Caco-2 (cell line): ENCODE measurements around the gene LYRM9. TPM values are rescaled to one million over a fixed set of nuclear protein-coding genes. Genes with fewer than 3 reads are reported as not detected.

Experiments
- BruUV-seq: library from RNA; stranded (reverse); fragments of 400-500 nt; replicated peaks from 2 replicates; lab custom pipeline; 2021; lab: Mats Ljungman, UMichigan
- CTCF ChIA-PET: fragments of 300-600 bp; sonication (Branson Sonifier 250); formaldehyde crosslinking; loops from one replicate; lab custom pipeline; 2022; ENCODE audit warnings: antibody characterized with exemption; lab: Charles Lee
- POLR2A ChIA-PET: fragments of 300-600 bp; sonication (Branson Sonifier 250); formaldehyde crosslinking; loops from one replicate; lab custom pipeline; 2022; ENCODE audit warnings: antibody characterized with exemption; lab: Charles Lee
- DNase-seq, 2 experiments: peaks; one replicate each; pipeline versions ENCODE4 v3.0.0 to v3.0.0-alpha.2; 2020 to 2022
- H3K27me3 ChIP-seq: replicated peaks from 2 replicates; pipeline ENCODE4 v1.6.0; 2011; ENCODE audit warnings: low read length; ENCODE audit not compliant: control insufficient read depth, insufficient read depth
- H3K36me3 ChIP-seq: 2 replicates; pipeline ENCODE4 v1.5.1; 2011; ENCODE audit warnings: low read length; ENCODE audit not compliant: control insufficient read depth, insufficient read depth
- H3K4me1 ChIP-seq: fragments of 250-450 bp; sonication (Bioruptor Pico); 2 replicates; pipeline ENCODE4 v1.5.1; 2020; ENCODE audit warnings: mild to moderate bottlenecking
- H3K4me3 ChIP-seq: 2 replicates; pipeline ENCODE4 v1.5.1; 2011; ENCODE audit warnings: low read depth, mild to moderate bottlenecking, control low read depth, low read length
- H3K9me3 ChIP-seq: fragments of 250-450 bp; sonication (Bioruptor Pico); 2 replicates; pipeline ENCODE4 v1.5.1; 2020; ENCODE audit warnings: mild to moderate bottlenecking, moderate library complexity
- H3K27ac Mint-ChIP-seq: one replicate; pipeline ENCODE4 v1.8.0; 2022; ENCODE audit warnings: mixed read lengths; ENCODE audit not compliant: unreplicated experiment
- H3K27me3 Mint-ChIP-seq: one replicate; pipeline ENCODE4 v1.8.0; 2022; ENCODE audit warnings: mixed read lengths; ENCODE audit not compliant: insufficient read depth, unreplicated experiment
- H3K36me3 Mint-ChIP-seq: one replicate; pipeline ENCODE4 v1.8.0; 2022; ENCODE audit warnings: mild to moderate bottlenecking, mixed read lengths; ENCODE audit not compliant: insufficient read depth, unreplicated experiment
- H3K4me1 Mint-ChIP-seq: one replicate; pipeline ENCODE4 v1.8.0; 2022; ENCODE audit warnings: low read depth, mixed read lengths; ENCODE audit not compliant: unreplicated experiment
- H3K4me3 Mint-ChIP-seq: one replicate; pipeline ENCODE4 v1.8.0; 2022; ENCODE audit warnings: mild to moderate bottlenecking, moderate library complexity, mixed read lengths; ENCODE audit not compliant: unreplicated experiment
- H3K9me3 Mint-ChIP-seq: one replicate; pipeline ENCODE4 v1.8.0; 2022; ENCODE audit warnings: mixed read lengths; ENCODE audit not compliant: unreplicated experiment
- CTCF ChIP-seq, 2 experiments: fragments of 200-600 bp in 1 of 2; IDR thresholded peaks; 1 replicate in 1 of 2; 2 replicates in 1 of 2; pipeline versions ENCODE4 v1.5.1 to v1.8.0; 2011 to 2022; ENCODE audit warnings: antibody characterized with exemption in 1 of 2, control low read depth in 1 of 2, inconsistent platforms in 1 of 2, low read depth in 1 of 2, low read length in 1 of 2, mild to moderate bottlenecking in 1 of 2, moderate library complexity in 1 of 2; ENCODE audit not compliant: insufficient read depth in 1 of 2, severe bottlenecking in 1 of 2, unreplicated experiment in 1 of 2
- intact Hi-C: fragments of 100-400 bp; cut with micrococcal nuclease; formaldehyde crosslinking; loops from one replicate; pipeline ENCODE4 v1.10.0; 2022; ENCODE audit not compliant: unreplicated experiment
- total RNA-seq: library from RNA; stranded (reverse); gene quantifications from 2 replicates; pipeline ENCODE4 v1.2.3, GENCODE V29; 2022

LYRM9 gene
- total RNA-seq, 1 experiment from 2014 or later = 29.1 TPM

GRCh38 chr17:27937025-27937546 is 43.9 kb upstream of the LYRM9 start:
- Histone ChIP-seq H3K9me3 (peaks cover 34% of the 10 kb centered on the region), H3K4me3 (no peak overlapping the region), H3K36me3 (no peaks in the 10 kb centered on the region), H3K4me1 (0 out of 2 replicates have a peak, but pooled peaks cover 7% of the 10 kb centered on the region), H3K27me3 (no peaks in the 10 kb centered on the region)
- H3K4me3 Mint-ChIP-seq = no peak overlapping the region
- CTCF ChIA-PET = no interaction called here
- TF ChIP-seq CTCF (IDR thresholded peaks at IDR 0.05; ENCODE audit: insufficient read depth in 1 of 2, low read depth in 1 of 2, low read length in 1 of 2, severe bottlenecking in 1 of 2, unreplicated experiment in 1 of 2) = no peak
- H3K4me1 Mint-ChIP-seq = peaks cover 6% of the 10 kb centered on the region
- intact Hi-C loops = no loop called here
- H3K27me3 Mint-ChIP-seq = peaks cover 3% of the 10 kb centered on the region
- no peak for DNase-seq
- no peak overlapping the region for H3K27ac Mint-ChIP-seq
- peaks cover 34% of the 10 kb centered on the region for H3K9me3 Mint-ChIP-seq
- BruUV-seq = no TSS peak
- POLR2A ChIA-PET = interaction anchor here (0.6 kb wide), 1 partner anchor 16 kb away, joined by 5 read pairs; no protein-coding TSS in a partner anchor
- no peaks in the 10 kb centered on the region for H3K36me3 Mint-ChIP-seq

GRCh38 chr17:27930000-27930399 is 36.8 kb upstream of the LYRM9 start:
- Mint-ChIP-seq H3K36me3 (no peaks in the 10 kb centered on the region), H3K4me3 (no peak overlapping the region), H3K27ac (peak overlapping the region; percentile 2), H3K4me1 (peaks cover 9% of the 10 kb centered on the region), H3K27me3 (peaks cover 3% of the 10 kb centered on the region), H3K9me3 (peaks cover 25% of the 10 kb centered on the region)
- Histone ChIP-seq H3K4me1 (peaks cover 15% of the 10 kb centered on the region), H3K4me3 (no peak overlapping the region), H3K27me3 (no peaks in the 10 kb centered on the region), H3K9me3 (peaks cover 20% of the 10 kb centered on the region), H3K36me3 (no peaks in the 10 kb centered on the region)
- POLR2A ChIA-PET = no interaction called here
- no TSS peak for BruUV-seq
- peak; percentile 65 to 67 for DNase-seq
- CTCF ChIA-PET = no interaction called here
- intact Hi-C loops = loop anchor here (2.0 to 10.0 kb wide), 2 partner anchors 57 to 65 kb away; no protein-coding TSS in a partner anchor
- no peak for TF ChIP-seq CTCF (IDR thresholded peaks at IDR 0.05; ENCODE audit: insufficient read depth in 1 of 2, low read depth in 1 of 2, low read length in 1 of 2, severe bottlenecking in 1 of 2, unreplicated experiment in 1 of 2)

GRCh38 chr17:27928587-27928986 is 35.4 kb upstream of the LYRM9 start:
- no peak for TF ChIP-seq CTCF (IDR thresholded peaks at IDR 0.05; ENCODE audit: insufficient read depth in 1 of 2, low read depth in 1 of 2, low read length in 1 of 2, severe bottlenecking in 1 of 2, unreplicated experiment in 1 of 2)
- H3K36me3 Mint-ChIP-seq = no peaks in the 10 kb centered on the region
- no TSS peak for BruUV-seq
- H3K4me1 Mint-ChIP-seq = peaks cover 9% of the 10 kb centered on the region
- H3K4me3 Mint-ChIP-seq = no peak overlapping the region
- H3K27ac Mint-ChIP-seq = no peak overlapping the region
- intact Hi-C loops = loop anchor here (10.0 kb wide), 1 partner anchor 64 kb away; no protein-coding TSS in a partner anchor
- ChIA-PET POLR2A (interaction anchor here (0.6 kb wide), 1 partner anchor 14 kb away, joined by 4 read pairs; no protein-coding TSS in a partner anchor), CTCF (interaction anchor here (0.7 to 1.1 kb wide), 2 partner anchors 22 to 35 kb away, joined by 3 read pairs; no protein-coding TSS in a partner anchor)
- H3K27me3 ChIP-seq = no peaks in the 10 kb centered on the region
- no peaks in the 10 kb centered on the region for H3K27me3 Mint-ChIP-seq
- H3K36me3 ChIP-seq = no peaks in the 10 kb centered on the region
- peaks cover 15% of the 10 kb centered on the region for H3K4me1 ChIP-seq
- H3K9me3 ChIP-seq = peaks cover 6% of the 10 kb centered on the region
- H3K9me3 Mint-ChIP-seq = peaks cover 11% of the 10 kb centered on the region
- H3K4me3 ChIP-seq = no peak overlapping the region
- no peak for DNase-seq
